WTC11 (cell line): ENCODE data around the gene PLA2G4E. TPM values are rescaled to one million over a fixed set of nuclear protein-coding genes. Genes with fewer than 3 reads are reported as not detected.

Experiments used
- ATAC-seq: fragments of 200-7000 bp; cut with Tn5 transposase; 2 replicates; pipeline ENCODE4 v1.10.0; 2021; ENCODE audit warnings: mild to moderate bottlenecking, moderate library complexity
- CTCF ChIA-PET: fragments of 300-600 bp; sonication (Branson Sonifier 250); formaldehyde crosslinking; loops from one replicate; lab custom pipeline; 2021; ENCODE audit warnings: antibody characterized with exemption; lab: Charles Lee
- POLR2A ChIA-PET: fragments of 350-600 bp; sonication (Branson Sonifier 250); formaldehyde crosslinking; loops from one replicate; lab custom pipeline; 2021; ENCODE audit warnings: antibody characterized with exemption; lab: Charles Lee
- DNase-seq: peaks from one replicate; pipeline ENCODE4 v3.0.0; 2021; ENCODE audit warnings: low spot score
- H3K27ac Mint-ChIP-seq: 2 replicates; pipeline ENCODE4 v1.8.0; 2021; ENCODE audit warnings: mixed read lengths
- H3K27me3 Mint-ChIP-seq: 2 replicates; pipeline ENCODE4 v1.8.0; 2021; ENCODE audit warnings: low read depth, mild to moderate bottlenecking, moderate library complexity, mixed read lengths
- H3K36me3 Mint-ChIP-seq: 2 replicates; pipeline ENCODE4 v1.8.0; 2021; ENCODE audit warnings: mixed read lengths
- H3K4me1 Mint-ChIP-seq: 2 replicates; pipeline ENCODE4 v1.8.0; 2022; ENCODE audit warnings: mixed read lengths
- H3K4me3 Mint-ChIP-seq: 2 replicates; pipeline ENCODE4 v1.8.0; 2021; ENCODE audit warnings: mild to moderate bottlenecking, moderate library complexity, mixed read lengths
- H3K9me3 Mint-ChIP-seq: 2 replicates; pipeline ENCODE4 v1.8.0; 2021; ENCODE audit warnings: mixed read lengths
- AR ChIP-seq: fragments of 250-450 bp; sonication (Bioruptor Pico); IDR thresholded peaks from 2 replicates; pipeline ENCODE4 v1.9.0; 2021; ENCODE audit warnings: mild to moderate bottlenecking
- ATF1 ChIP-seq: sonication (generic); formaldehyde crosslinking; IDR thresholded peaks from 2 replicates; pipeline ENCODE4 v1.8.1; 2023; ENCODE audit warnings: mild to moderate bottlenecking, moderate library complexity, missing genetic modification reagents
- ATF3 ChIP-seq: sonication (generic); formaldehyde crosslinking; conservative IDR thresholded peaks from 2 replicates; pipeline ENCODE4 v1.8.1; 2022; ENCODE audit warnings: mild to moderate bottlenecking, missing genetic modification reagents
- ATF6 ChIP-seq: sonication (generic); formaldehyde crosslinking; IDR thresholded peaks from 2 replicates; pipeline ENCODE4 v1.8.1; 2023; ENCODE audit warnings: mild to moderate bottlenecking, missing genetic modification reagents
- CREM ChIP-seq: sonication (generic); formaldehyde crosslinking; IDR thresholded peaks from 2 replicates; pipeline ENCODE4 v1.8.1; 2022; ENCODE audit warnings: mild to moderate bottlenecking, missing genetic modification reagents, moderate library complexity
- E2F4 ChIP-seq: sonication (generic); formaldehyde crosslinking; IDR thresholded peaks from 2 replicates; pipeline ENCODE4 v1.8.1; 2022; ENCODE audit warnings: low read depth, mild to moderate bottlenecking, moderate library complexity, missing genetic modification reagents, borderline replicate concordance
- ESRRA ChIP-seq: sonication (generic); formaldehyde crosslinking; IDR thresholded peaks from 2 replicates; pipeline ENCODE4 v1.8.1; 2022; ENCODE audit warnings: mild to moderate bottlenecking, missing genetic modification reagents, borderline replicate concordance
- ETV6 ChIP-seq: sonication (generic); formaldehyde crosslinking; IDR thresholded peaks from 2 replicates; pipeline ENCODE4 v1.8.1; 2022; ENCODE audit warnings: mild to moderate bottlenecking, missing genetic modification reagents
- FOXJ3 ChIP-seq: sonication (generic); formaldehyde crosslinking; IDR thresholded peaks from 2 replicates; pipeline ENCODE4 v1.9.0; 2021; ENCODE audit warnings: missing genetic modification reagents, mild to moderate bottlenecking, borderline replicate concordance
- FOXP1 ChIP-seq: sonication (generic); formaldehyde crosslinking; IDR thresholded peaks from 2 replicates; pipeline ENCODE4 v1.8.0; 2022; ENCODE audit warnings: missing genetic modification reagents, mild to moderate bottlenecking, moderate library complexity, borderline replicate concordance
- IRF1 ChIP-seq: sonication (generic); formaldehyde crosslinking; IDR thresholded peaks from 2 replicates; pipeline ENCODE4 v1.8.0; 2023; ENCODE audit warnings: missing genetic modification reagents
- IRF2 ChIP-seq: sonication (generic); formaldehyde crosslinking; IDR thresholded peaks from 2 replicates; pipeline ENCODE4 v1.8.0; 2022; ENCODE audit warnings: low read depth, missing genetic modification reagents, borderline replicate concordance
- JUN ChIP-seq: sonication (generic); formaldehyde crosslinking; IDR thresholded peaks from 2 replicates; pipeline ENCODE4 v1.8.0; 2023; ENCODE audit warnings: mild to moderate bottlenecking, missing genetic modification reagents
- KAT7 ChIP-seq: sonication (generic); formaldehyde crosslinking; IDR thresholded peaks from 2 replicates; pipeline ENCODE4 v1.8.1; 2023; ENCODE audit warnings: missing genetic modification reagents, mild to moderate bottlenecking, borderline replicate concordance
- MAX ChIP-seq: sonication (generic); formaldehyde crosslinking; IDR thresholded peaks from 2 replicates; pipeline ENCODE4 v1.8.0; 2022; ENCODE audit warnings: mild to moderate bottlenecking, missing genetic modification reagents
- MXD4 ChIP-seq: fragments of 250-450 bp; sonication (Bioruptor Pico); IDR thresholded peaks from 2 replicates; pipeline ENCODE4 v1.8.0; 2021; ENCODE audit warnings: mild to moderate bottlenecking, moderate library complexity, borderline replicate concordance
- NFYB ChIP-seq: sonication (generic); formaldehyde crosslinking; conservative IDR thresholded peaks from 2 replicates; pipeline ENCODE4 v1.8.0; 2022; ENCODE audit warnings: low read depth, missing genetic modification reagents
- NR1H2 ChIP-seq: sonication (generic); formaldehyde crosslinking; IDR thresholded peaks from 2 replicates; pipeline ENCODE4 v1.9.0; 2021; ENCODE audit warnings: mild to moderate bottlenecking, moderate library complexity, missing genetic modification reagents
- OVOL2 ChIP-seq: fragments of 250-450 bp; sonication (Bioruptor Pico); IDR thresholded peaks from 2 replicates; pipeline ENCODE4 v1.9.0; 2021; ENCODE audit warnings: mild to moderate bottlenecking, borderline replicate concordance
- SOX15 ChIP-seq: fragments of 250-450 bp; sonication (Bioruptor Pico); IDR thresholded peaks from 2 replicates; pipeline ENCODE4 v1.9.0; 2021; ENCODE audit warnings: mild to moderate bottlenecking
- SP1 ChIP-seq: sonication (generic); formaldehyde crosslinking; conservative IDR thresholded peaks from 2 replicates; pipeline ENCODE4 v1.8.1; 2022; ENCODE audit warnings: missing genetic modification reagents
- USF2 ChIP-seq: sonication (generic); formaldehyde crosslinking; IDR thresholded peaks from 2 replicates; pipeline ENCODE4 v1.8.1; 2023; ENCODE audit warnings: mild to moderate bottlenecking, missing genetic modification reagents, moderate library complexity
- ZBTB21 ChIP-seq: sonication (generic); formaldehyde crosslinking; IDR thresholded peaks from 2 replicates; pipeline ENCODE4 v1.8.1; 2023; ENCODE audit warnings: mild to moderate bottlenecking, missing genetic modification reagents, borderline replicate concordance
- ZNF121 ChIP-seq: sonication (generic); formaldehyde crosslinking; IDR thresholded peaks from 2 replicates; pipeline ENCODE4 v1.8.0; 2023; ENCODE audit warnings: missing genetic modification reagents
- ZNF219 ChIP-seq: sonication (generic); formaldehyde crosslinking; IDR thresholded peaks from 2 replicates; pipeline ENCODE4 v1.8.0; 2023; ENCODE audit warnings: missing genetic modification reagents, mild to moderate bottlenecking, borderline replicate concordance
- ZNF263 ChIP-seq: sonication (generic); formaldehyde crosslinking; IDR thresholded peaks from 2 replicates; pipeline ENCODE4 v1.8.1; 2022; ENCODE audit warnings: low read depth, mild to moderate bottlenecking, moderate library complexity, missing genetic modification reagents
- ZNF317 ChIP-seq: sonication (generic); formaldehyde crosslinking; IDR thresholded peaks from 2 replicates; pipeline ENCODE4 v1.8.1; 2023; ENCODE audit warnings: low read depth, mild to moderate bottlenecking, moderate library complexity, missing genetic modification reagents, borderline replicate concordance
- ZNF423 ChIP-seq: fragments of 250-450 bp; sonication (Bioruptor Pico); IDR thresholded peaks from 2 replicates; pipeline ENCODE4 v2.1.2; 2022; ENCODE audit warnings: mild to moderate bottlenecking, moderate library complexity
- ZSCAN18 ChIP-seq: fragments of 250-450 bp; sonication (Bioruptor Pico); IDR thresholded peaks from 2 replicates; pipeline ENCODE4 v2.1.2; 2022; ENCODE audit warnings: mild to moderate bottlenecking, moderate library complexity
- total RNA-seq: library from RNA; stranded (reverse); gene quantifications from 3 replicates; pipeline ENCODE4 v1.2.3, GENCODE V29; 2021

Gene PLA2G4E
- total RNA-seq, 1 experiment from 2014 or later, result not detected

GRCh38 chr15:42065468-42065867 is 44.6 kb upstream of the PLA2G4E start (continued):
- TF ChIP-seq AR (CRISPR knock-in tag), result no peak
- no peak for TF ChIP-seq ATF6
- TF ChIP-seq MXD4 (CRISPR knock-in tag), result no peak
- TF ChIP-seq SP1 (CRISPR knock-in tag), result no peak
- TF ChIP-seq ZSCAN18 (CRISPR knock-in tag), result no peak
- no peak for TF ChIP-seq USF2
- TF ChIP-seq CREM, result no peak
- TF ChIP-seq ZNF219 (CRISPR knock-in tag), result no peak
- no peak for TF ChIP-seq FOXJ3 (CRISPR knock-in tag)
- TF ChIP-seq, all 79 proteins: peak for 0

GRCh38 chr15:42065033-42065432 is 44.2 kb upstream of the PLA2G4E start:
- DNase-seq (no peak), ATAC-seq (0 out of 2 replicates have a peak, but pooled peaks have one; percentile 15)
- Mint-ChIP-seq H3K4me1 (peaks cover 5% of the 10 kb centered on the region), H3K9me3 (no peaks in the 10 kb centered on the region), H3K36me3 (no peaks in the 10 kb centered on the region), H3K27ac (no peak overlapping the region), H3K4me3 (no peak overlapping the region), H3K27me3 (no peaks in the 10 kb centered on the region; the same call in 1 of the 2 replicates)
- TF ChIP-seq IRF2 (no peak), SOX15 (CRISPR knock-in tag) (no peak), NFYB (CRISPR knock-in tag) (no peak), FOXP1 (CRISPR knock-in tag) (no peak), E2F4 (CRISPR knock-in tag) (no peak), ATF3 (CRISPR knock-in tag) (no peak), ZNF263 (no peak), ESRRA (CRISPR knock-in tag) (no peak), ZBTB21 (CRISPR knock-in tag) (no peak), ZNF121 (CRISPR knock-in tag) (no peak), MAX (CRISPR knock-in tag) (no peak), ZNF423 (CRISPR knock-in tag) (no peak), OVOL2 (CRISPR knock-in tag) (no peak), ATF1 (CRISPR knock-in tag) (no peak), KAT7 (CRISPR knock-in tag) (no peak), JUN (CRISPR knock-in tag) (no peak), NR1H2 (CRISPR knock-in tag) (no peak), ZNF317 (CRISPR knock-in tag) (no peak), ETV6 (no peak), IRF1 (CRISPR knock-in tag) (no peak)
- CTCF ChIA-PET, result interaction anchor here (0.8 to 9.2 kb wide), 7 partner anchors 18 to 92 kb away, joined by 3 to 164 read pairs (median 8); no protein-coding TSS in a partner anchor
- POLR2A ChIA-PET, result interaction anchor here (0.6 kb wide), 1 partner anchor 222 kb away, joined by 3 read pairs; no protein-coding TSS in a partner anchor
